HG02885 (cell line): Measurements from ENCODE around the gene KIF26A.

Experiments used
- ATAC-seq: cut with Tn5 transposase; IDR thresholded peaks from one replicate; pipeline ENCODE4 v1.9.1; 2021; ENCODE audit warnings: mild to moderate bottlenecking; ENCODE audit not compliant: unreplicated experiment, poor library complexity

The KIF26A gene

DNA sequence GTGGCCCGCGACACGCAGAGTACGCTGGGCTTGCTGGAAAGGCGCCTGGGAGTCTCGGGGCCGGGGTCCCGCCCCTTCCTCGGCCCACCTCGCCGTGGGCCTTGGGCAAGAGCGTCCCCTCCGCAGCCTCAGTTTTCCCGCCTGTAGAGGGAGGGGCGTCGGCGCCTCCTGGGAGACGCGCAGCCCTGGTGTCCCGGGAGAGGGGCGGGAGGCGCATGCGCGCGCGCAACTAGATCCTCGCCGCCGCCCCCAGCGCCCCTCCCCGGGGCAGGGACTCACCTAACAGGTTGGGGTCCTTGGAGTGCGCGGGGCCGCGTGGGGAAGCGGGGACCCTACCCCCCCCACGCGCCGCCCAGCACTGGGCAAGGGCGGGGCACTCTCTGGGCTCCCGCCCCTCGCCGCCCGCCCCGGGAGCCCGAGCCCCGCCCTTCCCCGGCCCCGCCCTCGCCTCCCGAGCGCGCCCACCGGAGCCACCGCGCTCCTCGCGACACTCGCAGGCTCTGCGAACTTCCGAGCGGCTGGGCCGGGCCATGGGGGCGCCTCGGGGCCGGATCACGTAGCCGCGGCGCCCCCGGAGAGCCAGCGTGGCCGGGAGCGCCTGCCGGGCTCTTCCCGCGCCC, at the start of gene KIF26A:
Gene KIF26A, plus strand, starts transcription at position 490 of the 620 bp plus-strand sequence. CDS start 136 bp downstream, outside the sequence.
- ATAC-seq = no peak

- no peak for ATAC-seq
Measured at GRCh38 chr14:104090071-104090748, 48.2 kb upstream of the KIF26A start.

DNA sequence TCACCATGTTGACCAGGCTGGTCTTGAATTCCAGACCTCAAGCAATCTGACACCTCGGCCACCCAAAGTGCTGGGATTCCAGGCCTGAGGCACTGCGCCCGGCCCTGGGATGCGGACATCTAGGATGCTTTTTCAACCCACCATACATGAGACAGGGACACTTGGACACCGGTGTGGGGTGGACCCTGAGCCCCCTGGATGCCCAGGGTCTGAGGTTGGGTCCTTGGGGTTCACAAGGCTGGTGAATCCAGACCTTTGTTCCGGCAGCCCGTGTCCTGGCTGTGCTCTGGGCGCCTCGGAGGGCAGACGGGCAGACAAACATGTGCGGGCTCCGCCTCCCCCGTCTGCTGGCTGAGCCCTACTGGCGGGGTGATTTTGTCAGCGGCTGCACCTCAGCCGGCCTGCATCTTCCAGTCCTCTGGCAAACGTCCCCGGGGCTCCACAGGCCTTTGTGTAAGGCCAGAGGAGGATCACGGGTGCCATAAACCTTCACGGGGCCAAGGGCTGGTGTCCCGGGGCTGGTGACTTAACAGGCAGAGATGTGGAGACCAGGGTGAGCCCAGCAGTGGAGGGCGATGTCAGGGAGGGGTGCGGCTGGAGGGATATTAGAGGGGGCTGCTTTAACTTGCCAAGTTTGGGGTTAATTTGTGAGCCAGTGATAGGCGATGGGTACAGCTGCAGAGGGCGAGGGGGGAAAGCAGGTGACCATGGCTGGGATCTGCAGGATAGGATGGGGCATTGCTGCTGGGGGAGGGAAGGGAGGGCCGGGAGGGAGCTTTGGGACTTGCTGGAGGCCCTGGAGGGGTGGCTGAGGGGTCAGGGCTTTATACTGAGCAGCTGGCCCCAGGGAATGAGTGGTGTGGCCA, 47.1 kb upstream of the KIF26A start:
- ATAC-seq = no peak

DNA sequence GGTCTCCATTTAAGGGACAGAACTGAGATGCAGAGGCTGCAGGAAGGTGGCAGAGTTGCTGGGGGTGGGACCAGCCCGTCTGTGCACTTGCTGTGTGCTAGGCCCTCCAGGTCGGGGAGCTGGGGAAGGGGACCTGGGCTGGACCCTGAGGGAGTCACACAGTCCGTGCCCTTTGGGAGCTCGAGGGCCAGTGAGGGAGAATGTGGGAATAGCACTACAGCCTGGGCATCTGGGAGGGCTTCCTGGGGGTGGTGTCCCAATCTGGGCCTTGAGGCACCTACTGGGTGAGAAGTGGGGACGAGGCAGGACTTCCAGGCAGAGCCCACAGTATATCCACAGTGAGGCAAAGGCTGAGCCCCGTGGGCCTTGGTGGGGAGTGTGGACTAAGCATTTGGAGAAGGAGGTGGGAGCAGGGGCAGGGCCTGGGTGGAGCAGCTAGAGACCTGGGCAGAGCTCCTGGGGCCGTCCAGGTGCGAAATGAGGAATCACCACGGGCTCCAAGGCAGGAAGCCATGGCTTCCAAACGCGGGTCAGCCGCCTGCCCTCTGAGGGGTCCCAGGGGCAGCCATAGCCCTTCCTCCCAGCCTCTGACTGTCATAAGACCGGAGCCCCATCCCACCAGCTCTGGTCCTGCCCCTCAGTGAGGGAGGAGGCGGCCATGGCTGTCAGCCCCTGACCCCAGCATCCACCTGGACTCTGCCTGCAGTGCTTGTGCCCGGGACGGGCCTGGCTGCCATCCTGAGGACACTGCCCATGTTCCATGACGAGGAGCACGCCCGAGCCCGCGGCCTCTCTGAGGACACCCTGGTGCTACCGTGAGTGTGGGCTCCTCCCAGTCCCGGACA, 46.2 kb upstream of the KIF26A start:
- ATAC-seq = no peak

- ATAC-seq = no peak
Measured at GRCh38 chr14:104092931-104093365, 45.4 kb upstream of the KIF26A start.

GRCh38 chr14:104093366-104094055, 44.9 kb upstream of the KIF26A start:
- ATAC-seq = no peak

GRCh38 chr14:104094056-104094708, 44.2 kb upstream of the KIF26A start:
- ATAC-seq = no peak

- ATAC-seq = no peak
Measured at GRCh38 chr14:104094709-104095425, 43.5 kb upstream of the KIF26A start.

- ATAC-seq = no peak
Measured at GRCh38 chr14:104095426-104096310, 42.7 kb upstream of the KIF26A start.

GRCh38 chr14:104096318-104096717, 42.1 kb upstream of the KIF26A start:
- ATAC-seq = no peak

- no peak for ATAC-seq
Measured at GRCh38 chr14:104096751-104097700, 41.4 kb upstream of the KIF26A start.

DNA sequence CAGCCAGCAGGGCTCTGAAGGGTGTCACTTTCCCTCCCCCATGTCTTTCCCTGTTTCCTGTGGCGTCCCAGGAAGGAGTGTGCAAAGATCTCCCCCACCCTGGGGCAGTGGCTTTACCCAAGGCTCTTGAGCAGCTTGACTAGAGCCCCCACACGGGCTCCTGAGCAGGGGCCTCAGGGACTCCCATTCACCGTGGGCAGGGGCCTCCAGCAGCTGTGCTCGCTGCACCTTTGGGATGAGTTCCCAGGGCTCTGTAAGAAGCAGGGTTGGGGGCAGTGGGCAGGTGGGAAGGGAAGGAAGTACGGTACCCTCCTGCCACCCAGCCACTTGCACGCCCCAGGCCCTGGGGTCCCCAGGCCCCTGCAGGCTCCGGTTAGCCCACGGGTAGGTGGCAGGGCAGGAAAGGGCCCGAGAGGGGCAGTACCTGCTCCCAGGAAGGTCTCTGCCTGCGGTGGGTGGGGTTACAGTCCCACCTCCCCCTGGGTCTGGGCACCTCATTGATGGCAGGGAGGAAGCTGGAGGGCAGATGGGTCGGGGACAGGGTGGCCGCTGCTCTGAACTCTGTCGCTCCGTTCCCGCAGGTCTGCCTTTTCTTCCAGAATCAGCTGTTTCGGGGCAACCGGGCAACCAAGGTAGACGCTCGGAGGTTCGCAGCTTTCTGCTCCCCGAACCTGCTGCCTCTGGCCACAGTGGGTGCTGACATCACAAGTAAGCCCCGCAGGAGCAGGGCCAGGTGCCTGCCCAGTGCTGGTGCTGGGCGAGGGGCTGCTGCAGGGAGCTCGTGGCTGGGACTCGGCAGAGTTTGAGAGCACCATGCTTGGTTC, 39.9 kb upstream of the KIF26A start:
- ATAC-seq = no peak

DNA sequence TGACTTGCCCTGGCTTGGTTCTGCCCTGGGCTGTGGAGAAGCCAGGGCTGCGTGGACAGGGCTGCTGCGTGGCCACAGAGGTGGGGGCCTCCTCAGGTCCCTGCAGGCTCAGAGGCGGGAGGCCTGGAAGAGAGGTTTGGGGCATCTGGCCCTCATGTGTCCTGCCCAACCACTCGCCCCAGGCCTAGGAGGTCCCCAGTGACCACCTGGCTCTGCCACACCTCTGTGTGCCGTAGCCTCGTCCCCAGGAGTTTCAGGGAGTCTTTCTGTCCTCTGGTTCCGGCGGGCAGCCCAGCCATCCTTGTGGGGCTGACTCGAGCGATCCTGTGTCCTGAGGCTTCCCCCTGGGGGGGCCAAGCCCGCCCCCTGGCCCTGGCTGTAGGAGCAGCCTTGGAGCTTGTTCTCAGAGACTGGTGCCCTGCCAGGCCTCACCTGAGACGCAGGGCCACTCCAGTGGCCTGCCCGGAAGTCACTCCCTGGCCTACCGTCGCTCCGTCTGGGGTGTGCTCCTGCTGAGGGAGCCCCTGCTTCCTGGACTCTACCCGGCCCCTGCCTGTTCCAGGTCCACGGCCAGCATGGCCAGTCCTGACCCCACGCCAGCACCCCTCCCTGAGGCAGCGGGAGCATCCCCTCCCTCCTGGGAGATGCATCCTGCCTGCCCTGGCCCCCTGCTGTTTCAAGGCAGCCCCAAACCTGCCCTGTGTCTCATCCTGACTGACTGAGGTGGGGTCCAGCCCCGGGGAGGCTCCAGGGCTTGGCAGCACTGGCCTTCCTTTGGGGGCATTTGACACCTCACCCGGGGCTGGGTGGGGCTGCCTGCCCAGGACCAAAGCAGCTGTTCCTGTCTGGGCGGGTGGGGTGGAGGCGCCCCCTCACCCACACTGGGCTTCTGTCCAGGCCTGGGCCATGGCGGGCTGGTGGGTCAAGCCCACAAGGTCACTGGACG, 39.0 kb upstream of the KIF26A start:
- no peak for ATAC-seq
